Fibroblast of mammary gland (primary cell): ENCODE measurements around the gene ZNF670.
A peak's percentile ranks its signal among the peaks of the same experiment; 100 is the strongest.

Experiments
- DNase-seq: peaks from one replicate; pipeline ENCODE4 v3.0.0-alpha.2; 2010; ENCODE audit warnings: low read depth
- H3K4me3 ChIP-seq: 2 replicates; pipeline ENCODE4 v1.5.1; 2011; ENCODE audit warnings: low read depth, mild to moderate bottlenecking, low read length, moderate library complexity; ENCODE audit not compliant: control insufficient read depth
- TF ChIP-seq, protein P1 (sequence below): conservative IDR thresholded peaks from 2 replicates; pipeline ENCODE4 v1.5.1; 2011; ENCODE audit warnings: low read depth, low read length, inconsistent platforms; ENCODE audit not compliant: control insufficient read depth, insufficient read depth

ZNF670 gene

GRCh38 chr1:247115545-247115944, 36.9 kb upstream of the ZNF670 start:
- no peak overlapping the region for H3K4me3 ChIP-seq
- TF ChIP-seq, protein P1, sequence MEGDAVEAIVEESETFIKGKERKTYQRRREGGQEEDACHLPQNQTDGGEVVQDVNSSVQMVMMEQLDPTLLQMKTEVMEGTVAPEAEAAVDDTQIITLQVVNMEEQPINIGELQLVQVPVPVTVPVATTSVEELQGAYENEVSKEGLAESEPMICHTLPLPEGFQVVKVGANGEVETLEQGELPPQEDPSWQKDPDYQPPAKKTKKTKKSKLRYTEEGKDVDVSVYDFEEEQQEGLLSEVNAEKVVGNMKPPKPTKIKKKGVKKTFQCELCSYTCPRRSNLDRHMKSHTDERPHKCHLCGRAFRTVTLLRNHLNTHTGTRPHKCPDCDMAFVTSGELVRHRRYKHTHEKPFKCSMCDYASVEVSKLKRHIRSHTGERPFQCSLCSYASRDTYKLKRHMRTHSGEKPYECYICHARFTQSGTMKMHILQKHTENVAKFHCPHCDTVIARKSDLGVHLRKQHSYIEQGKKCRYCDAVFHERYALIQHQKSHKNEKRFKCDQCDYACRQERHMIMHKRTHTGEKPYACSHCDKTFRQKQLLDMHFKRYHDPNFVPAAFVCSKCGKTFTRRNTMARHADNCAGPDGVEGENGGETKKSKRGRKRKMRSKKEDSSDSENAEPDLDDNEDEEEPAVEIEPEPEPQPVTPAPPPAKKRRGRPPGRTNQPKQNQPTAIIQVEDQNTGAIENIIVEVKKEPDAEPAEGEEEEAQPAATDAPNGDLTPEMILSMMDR, result no peak
- no peak for DNase-seq

- H3K4me3 ChIP-seq, result no peak overlapping the region
- DNase-seq, result no peak
- TF ChIP-seq, protein P1, result no peak
These were observed 36.5 kb upstream of the ZNF670 start for GRCh38 chr1:247115141-247115510.

DNA sequence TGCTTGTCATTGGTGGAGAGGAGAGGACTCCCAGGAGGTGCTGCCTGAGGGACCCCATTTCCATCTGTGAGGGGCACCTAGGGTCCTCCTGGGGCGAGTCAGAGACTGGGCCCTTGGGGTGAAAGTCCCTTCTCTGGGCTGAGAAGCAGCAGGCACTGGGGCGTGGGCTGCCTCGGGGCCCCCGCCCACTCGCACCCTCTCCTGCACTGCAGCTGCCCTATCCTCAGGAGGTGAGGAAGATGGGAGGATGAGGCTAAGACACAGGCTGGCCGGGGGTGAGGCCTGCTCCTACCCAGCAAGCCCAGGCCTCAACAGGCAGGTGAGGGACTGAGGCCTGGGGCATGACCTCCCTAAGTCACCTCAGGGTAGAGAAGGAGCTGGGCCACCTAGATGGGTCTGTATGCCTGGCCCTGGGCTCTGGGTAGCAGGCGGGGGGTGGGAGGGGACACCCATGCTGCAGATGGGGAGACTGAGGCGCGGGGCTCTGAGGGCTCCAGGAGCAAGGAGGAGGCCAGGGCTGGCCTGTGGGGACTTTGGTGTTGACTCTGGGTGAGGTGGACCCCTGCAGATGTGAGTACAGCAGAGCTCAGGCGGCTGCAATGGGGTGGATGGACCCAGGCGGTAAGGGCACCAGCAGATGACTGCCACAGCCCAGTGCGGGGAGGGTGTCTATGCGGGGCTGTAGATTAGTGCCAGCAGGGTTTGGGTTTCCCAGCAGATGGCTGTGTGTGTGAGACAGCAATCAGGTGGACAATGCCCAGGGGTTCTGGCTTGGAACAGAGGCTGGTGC, 35.9 kb upstream of the ZNF670 start:
- TF ChIP-seq, protein P1, result no peak
- H3K4me3 ChIP-seq, result no peak overlapping the region
- DNase-seq, result no peak

- no peak for DNase-seq
- H3K4me3 ChIP-seq, result no peak overlapping the region
- TF ChIP-seq, protein P1, result no peak
These were observed 35.2 kb upstream of the ZNF670 start for GRCh38 chr1:247113733-247114271.

GRCh38 chr1:247113094-247113497, 34.5 kb upstream of the ZNF670 start:
- DNase-seq, result peak; percentile 22
- H3K4me3 ChIP-seq, result no peak overlapping the region
- TF ChIP-seq, protein P1, result no peak

GRCh38 chr1:247112479-247112781, 33.8 kb upstream of the ZNF670 start:
- H3K4me3 ChIP-seq, result no peak overlapping the region
- no peak for DNase-seq
- TF ChIP-seq, protein P1, result no peak
